Loucy (cell line): ENCODE measurements around the gene VSTM2B.

ENCODE experiments used
- CTCF ChIP-seq: fragments of 200-600 bp; sonication (generic); conservative IDR thresholded peaks from 2 replicates; pipeline ENCODE4 v1.5.1; 2014; ENCODE audit warnings: mild to moderate bottlenecking, antibody characterized with exemption, low read length
- EZH2phosphoT487 ChIP-seq: fragments of 200-600 bp; IDR thresholded peaks from 2 replicates; pipeline ENCODE4 v1.6.1; 2018; ENCODE audit warnings: antibody characterized with exemption, mild to moderate bottlenecking, moderate library complexity, borderline replicate concordance

- TF ChIP-seq CTCF (no peak), EZH2phosphoT487 (no peak)
Observed at GRCh38 chr19:29523568-29523967, 2.2 kb upstream of the VSTM2B start.
